ENCODE results near the gene KRT79.
"Not testable (repeated sequence)": the region's sequence is repeated elsewhere in the genome, so short reads cannot be mapped to it uniquely, and the experiment has no call there.

The KRT79 gene

DNA sequence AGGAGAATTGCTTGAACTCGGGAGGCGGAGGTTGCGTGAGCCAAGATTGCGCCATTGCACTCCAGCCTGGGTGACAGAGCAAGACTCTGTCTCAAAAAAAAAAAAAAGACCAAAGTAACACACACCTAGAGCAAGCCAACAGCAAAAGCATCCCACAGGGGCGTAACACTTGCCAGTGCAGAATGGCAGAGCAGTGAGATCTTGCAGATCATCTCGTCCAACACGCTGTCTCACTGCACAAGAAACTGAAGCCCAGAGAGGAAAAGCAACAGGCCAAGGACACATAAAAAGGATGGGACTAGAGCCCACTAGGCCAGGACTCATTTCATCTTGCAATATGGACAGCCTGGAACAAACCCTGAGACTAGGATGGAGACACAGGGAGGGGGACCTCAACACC, 27.4 kb upstream of the KRT79 start:
- FAIRE-seq: no peak
- TF ChIP-seq SPI1 (IDR thresholded peaks at IDR 0.05; ENCODE audit: low read depth, low read length): no peak
- TF ChIP-seq POU2F2 (IDR thresholded peaks at IDR 0.05; ENCODE audit: low read depth, low read length): no peak
- no peak for TF ChIP-seq POLR2A (IDR thresholded peaks at IDR 0.05; ENCODE audit: low read depth, low read length)
- TF ChIP-seq PAX5 (IDR thresholded peaks at IDR 0.05; ENCODE audit: insufficient read depth, low read length, severe bottlenecking): no peak
- TF ChIP-seq POLR2AphosphoS5 (IDR thresholded peaks at IDR 0.05; ENCODE audit: low read depth, low read length): no peak
- no peak for DNase-seq (ENCODE audit: insufficient read length, low spot score)

DNA sequence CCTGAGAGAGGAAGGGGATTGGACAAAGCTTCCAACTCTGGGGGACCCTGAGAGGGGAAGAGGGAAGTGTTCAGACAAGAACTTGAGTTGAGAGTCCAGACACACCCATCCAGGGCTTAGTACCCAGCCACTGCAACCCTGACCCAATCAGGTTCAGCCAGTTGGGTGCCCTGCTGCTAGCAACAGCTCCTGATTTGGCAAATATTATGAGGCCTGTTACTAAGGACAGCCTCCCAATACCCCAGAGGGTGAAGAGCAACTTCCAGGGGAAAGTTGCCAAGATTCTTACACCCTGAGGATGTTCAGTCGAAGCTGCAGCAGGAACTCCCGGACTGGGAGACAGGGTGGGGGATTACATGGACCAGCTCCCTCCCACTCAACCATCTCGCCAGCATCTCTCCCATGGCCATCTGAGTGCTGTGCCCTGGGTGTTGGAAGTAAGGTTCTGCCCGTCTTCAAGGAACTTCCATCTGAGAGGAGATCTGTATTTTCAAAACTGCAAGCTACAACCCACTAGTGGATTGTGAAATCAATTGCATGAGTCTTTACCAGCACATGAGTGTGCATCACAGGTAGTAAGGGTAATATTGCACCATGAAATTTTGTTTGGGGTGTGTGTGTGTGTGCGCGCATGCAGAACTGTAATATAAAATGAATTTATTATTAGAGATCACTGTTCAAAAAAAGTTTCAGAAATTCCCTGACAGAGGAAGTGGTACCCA, 26.2 kb upstream of the KRT79 start:
- no peak for FAIRE-seq

DNA sequence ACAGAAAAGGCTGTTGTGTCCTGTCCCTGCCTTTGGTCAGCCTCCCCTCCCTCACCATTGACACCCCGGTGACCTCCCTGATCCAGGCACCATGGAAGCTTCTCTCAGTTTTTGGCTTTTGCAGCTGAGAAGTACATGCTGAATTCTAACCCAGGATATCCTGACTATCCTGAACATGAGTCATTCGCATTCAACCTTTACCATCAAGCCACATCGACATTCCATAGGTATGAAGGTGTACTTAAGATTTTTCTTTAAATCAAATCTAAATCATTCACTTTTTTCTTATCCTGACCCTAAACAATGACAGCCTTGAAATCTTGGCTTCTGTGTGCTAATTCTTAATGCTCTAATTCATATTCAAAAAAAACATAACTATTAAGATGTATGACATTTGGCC, 23.4 kb upstream of the KRT79 start:
- no peak for DNase-seq (ENCODE audit: insufficient read length, low spot score)
- no peak for TF ChIP-seq POU2F2 (IDR thresholded peaks at IDR 0.05; ENCODE audit: low read depth, low read length)
- TF ChIP-seq POLR2A (IDR thresholded peaks at IDR 0.05; ENCODE audit: low read depth, low read length): no peak
- no peak for TF ChIP-seq PAX5 (IDR thresholded peaks at IDR 0.05; ENCODE audit: insufficient read depth, low read length, severe bottlenecking)
- TF ChIP-seq TAF1 (IDR thresholded peaks at IDR 0.05; ENCODE audit: low read depth, low read length): no peak
- no peak for TF ChIP-seq SPI1 (IDR thresholded peaks at IDR 0.05; ENCODE audit: low read depth, low read length)
- no peak for TF ChIP-seq POLR2AphosphoS5 (IDR thresholded peaks at IDR 0.05; ENCODE audit: low read depth, low read length)
- no peak for FAIRE-seq

More for the DNA sequence above, 26.2 kb upstream of the KRT79 start:
- no peak for DNase-seq (ENCODE audit: insufficient read length, low spot score)
- TF ChIP-seq POLR2A (IDR thresholded peaks at IDR 0.05; ENCODE audit: low read depth, low read length) (no peak), POLR2AphosphoS5 (IDR thresholded peaks at IDR 0.05; ENCODE audit: low read depth, low read length) (no peak), POU2F2 (IDR thresholded peaks at IDR 0.05; ENCODE audit: low read depth, low read length) (no peak), PAX5 (IDR thresholded peaks at IDR 0.05; ENCODE audit: insufficient read depth, low read length, severe bottlenecking) (no peak), SPI1 (IDR thresholded peaks at IDR 0.05; ENCODE audit: low read depth, low read length) (no peak), TAF1 (IDR thresholded peaks at IDR 0.05; ENCODE audit: low read depth, low read length) (no peak)

DNA sequence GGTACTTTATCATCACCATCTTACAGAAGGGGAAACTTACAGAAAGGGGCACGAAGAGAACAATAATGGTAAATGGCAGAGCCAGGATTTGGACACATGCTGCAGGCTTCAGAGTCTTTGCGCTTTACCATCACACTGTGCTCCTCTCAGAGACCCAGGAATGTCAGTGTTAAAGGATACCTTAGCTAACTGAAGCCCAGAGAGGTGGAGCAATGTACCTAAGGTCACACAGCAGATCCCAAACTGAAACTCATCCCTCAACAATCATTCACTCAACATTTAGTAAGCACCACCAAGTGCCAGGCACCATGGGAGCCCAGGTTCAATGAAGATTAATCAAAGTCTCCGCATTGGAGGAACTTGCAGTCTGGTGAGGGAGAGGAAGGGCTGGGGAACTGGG, 22.7 kb upstream of the KRT79 start:
- DNase-seq (ENCODE audit: insufficient read length, low spot score): no peak
- TF ChIP-seq POU2F2 (IDR thresholded peaks at IDR 0.05; ENCODE audit: low read depth, low read length) (no peak), POLR2A (IDR thresholded peaks at IDR 0.05; ENCODE audit: low read depth, low read length) (no peak), SPI1 (IDR thresholded peaks at IDR 0.05; ENCODE audit: low read depth, low read length) (no peak), PAX5 (IDR thresholded peaks at IDR 0.05; ENCODE audit: insufficient read depth, low read length, severe bottlenecking) (no peak), POLR2AphosphoS5 (IDR thresholded peaks at IDR 0.05; ENCODE audit: low read depth, low read length) (no peak), TAF1 (IDR thresholded peaks at IDR 0.05; ENCODE audit: low read depth, low read length) (no peak)
- no peak for FAIRE-seq

DNA sequence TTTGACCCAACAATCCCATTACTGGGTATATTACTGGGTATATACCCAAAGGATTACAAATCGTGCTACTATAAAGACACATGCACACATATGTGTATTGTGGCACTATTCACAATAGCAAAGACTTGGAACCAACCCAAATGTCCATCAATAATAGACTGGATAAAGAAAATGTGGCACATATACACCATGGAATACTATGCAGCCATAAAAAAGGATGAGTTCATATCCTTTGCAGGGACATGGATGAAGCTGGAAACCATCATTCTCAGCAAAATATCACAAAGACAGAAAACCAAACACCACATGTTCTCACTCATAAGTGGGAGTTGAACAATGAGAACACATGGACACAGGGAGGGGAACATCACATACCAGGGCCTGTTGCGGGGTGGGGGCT, 22.0 kb upstream of the KRT79 start:
- not testable (repeated sequence) for DNase-seq (ENCODE audit: insufficient read length, low spot score); FAIRE-seq

DNA sequence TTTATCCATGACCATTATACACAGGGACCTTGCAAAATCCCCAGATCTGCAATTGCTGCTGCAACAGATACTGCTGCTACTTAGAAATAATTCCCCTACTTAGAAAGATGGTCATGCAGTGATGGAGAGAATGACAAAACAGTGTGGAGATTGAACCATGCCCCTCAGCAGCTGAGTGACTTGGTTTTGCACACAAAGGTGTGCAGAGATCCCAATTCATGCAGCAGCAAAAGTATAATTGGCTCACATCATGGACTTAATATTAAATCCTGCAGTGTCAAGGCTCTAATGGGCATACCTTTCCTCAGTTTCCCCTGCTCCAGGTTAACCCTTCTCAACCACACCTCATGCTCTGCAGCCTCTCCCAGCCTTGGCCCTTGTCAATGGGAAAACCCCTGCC, 17.7 kb upstream of the KRT79 start:
- DNase-seq (ENCODE audit: insufficient read length, low spot score): no peak
- TF ChIP-seq TAF1 (IDR thresholded peaks at IDR 0.05; ENCODE audit: low read depth, low read length): no peak
- no peak for TF ChIP-seq PAX5 (IDR thresholded peaks at IDR 0.05; ENCODE audit: insufficient read depth, low read length, severe bottlenecking)
- no peak for TF ChIP-seq POLR2AphosphoS5 (IDR thresholded peaks at IDR 0.05; ENCODE audit: low read depth, low read length)
- FAIRE-seq: no peak

DNA sequence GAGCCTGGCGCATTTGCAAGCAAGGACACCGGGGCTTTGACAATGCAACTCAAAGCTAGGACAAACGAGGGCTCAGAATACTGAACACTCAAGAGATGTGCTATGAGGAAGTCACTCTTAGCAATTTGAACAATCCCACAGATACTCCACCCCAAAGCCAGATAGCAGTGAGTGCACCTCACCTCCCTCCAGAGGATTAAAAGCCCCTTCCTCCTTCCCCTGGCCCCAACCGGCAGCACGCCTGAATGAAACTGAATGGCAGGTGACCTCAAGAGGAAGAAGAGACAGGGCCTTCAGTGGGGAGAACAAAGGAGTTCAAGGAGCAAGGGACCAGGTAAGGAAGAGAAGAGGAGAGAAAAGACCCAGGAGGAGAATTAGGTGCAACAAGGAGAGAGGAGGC, 16.6 kb upstream of the KRT79 start:
- FAIRE-seq (no peak), DNase-seq (ENCODE audit: insufficient read length, low spot score) (no peak)
- TF ChIP-seq PAX5 (IDR thresholded peaks at IDR 0.05; ENCODE audit: insufficient read depth, low read length, severe bottlenecking): no peak
- TF ChIP-seq POLR2A (IDR thresholded peaks at IDR 0.05; ENCODE audit: low read depth, low read length): no peak
- TF ChIP-seq SPI1 (IDR thresholded peaks at IDR 0.05; ENCODE audit: low read depth, low read length): no peak
- no peak for TF ChIP-seq POU2F2 (IDR thresholded peaks at IDR 0.05; ENCODE audit: low read depth, low read length)
- TF ChIP-seq POLR2AphosphoS5 (IDR thresholded peaks at IDR 0.05; ENCODE audit: low read depth, low read length): no peak
- no peak for TF ChIP-seq TAF1 (IDR thresholded peaks at IDR 0.05; ENCODE audit: low read depth, low read length)

DNA sequence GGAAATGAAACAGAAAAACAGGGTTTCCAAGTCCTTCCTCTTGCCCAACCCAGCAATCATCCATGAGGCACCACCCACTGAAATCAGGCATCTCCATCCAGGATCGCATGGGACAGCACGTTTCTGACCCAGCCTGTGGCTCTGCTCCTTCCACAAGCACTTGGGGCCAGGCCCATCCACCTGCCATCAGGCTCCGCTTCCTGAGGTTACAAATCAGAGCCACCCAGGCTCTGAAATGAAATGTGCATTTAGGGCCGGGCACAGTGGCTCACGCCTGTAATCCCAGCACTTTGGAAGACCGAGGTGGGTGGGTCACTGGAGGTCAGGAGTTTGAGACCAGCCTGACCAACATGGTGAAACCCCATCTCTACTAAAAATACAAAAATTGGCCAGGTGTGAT, 15.4 kb upstream of the KRT79 start:
- TF ChIP-seq POLR2AphosphoS5 (IDR thresholded peaks at IDR 0.05; ENCODE audit: low read depth, low read length): no peak
- TF ChIP-seq POLR2A (IDR thresholded peaks at IDR 0.05; ENCODE audit: low read depth, low read length): no peak
- FAIRE-seq: no peak
- no peak for DNase-seq (ENCODE audit: insufficient read length, low spot score)

DNA sequence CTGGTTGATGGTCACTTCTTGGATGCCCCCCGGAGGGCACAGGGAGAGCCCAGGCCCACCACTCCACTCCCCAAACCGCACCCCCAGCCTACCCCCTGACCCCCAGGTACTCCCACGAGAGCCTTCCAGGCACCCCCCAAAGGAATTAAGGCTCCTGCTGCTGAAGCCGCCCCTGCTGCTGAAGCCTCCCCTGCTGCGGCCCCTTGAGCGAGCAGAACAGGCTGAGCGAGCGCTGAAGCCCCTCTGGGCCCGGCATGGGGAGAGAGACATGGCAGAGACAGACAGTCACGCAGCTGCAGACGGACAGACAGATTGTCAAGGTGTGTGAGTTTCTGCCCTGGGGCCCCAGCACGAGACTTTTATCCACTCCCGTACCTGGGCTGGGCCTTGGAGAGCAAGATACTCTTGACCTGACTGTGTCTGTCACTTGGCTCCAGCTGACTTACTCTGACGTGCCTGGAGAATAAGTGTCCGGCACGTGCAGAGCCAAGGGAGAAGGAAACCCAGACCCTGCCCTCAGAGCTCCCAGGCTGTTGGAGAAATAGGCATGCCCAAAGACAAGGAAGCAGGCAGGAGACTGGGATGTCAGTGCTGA, 14.6 kb upstream of the KRT79 start, which contains the start of gene KRT78:
KRT78 (minus strand) TSS at position 334 of the 595 bp plus-strand sequence; CDS start at position 270, 64 bp downstream.
- DNase-seq (ENCODE audit: insufficient read length, low spot score) (no peak), FAIRE-seq (no peak)
- TF ChIP-seq SPI1 (IDR thresholded peaks at IDR 0.05; ENCODE audit: low read depth, low read length) (no peak), POLR2AphosphoS5 (IDR thresholded peaks at IDR 0.05; ENCODE audit: low read depth, low read length) (no peak), POU2F2 (IDR thresholded peaks at IDR 0.05; ENCODE audit: low read depth, low read length) (no peak), POLR2A (IDR thresholded peaks at IDR 0.05; ENCODE audit: low read depth, low read length) (no peak), PAX5 (IDR thresholded peaks at IDR 0.05; ENCODE audit: insufficient read depth, low read length, severe bottlenecking) (no peak), TAF1 (IDR thresholded peaks at IDR 0.05; ENCODE audit: low read depth, low read length) (no peak)

DNA sequence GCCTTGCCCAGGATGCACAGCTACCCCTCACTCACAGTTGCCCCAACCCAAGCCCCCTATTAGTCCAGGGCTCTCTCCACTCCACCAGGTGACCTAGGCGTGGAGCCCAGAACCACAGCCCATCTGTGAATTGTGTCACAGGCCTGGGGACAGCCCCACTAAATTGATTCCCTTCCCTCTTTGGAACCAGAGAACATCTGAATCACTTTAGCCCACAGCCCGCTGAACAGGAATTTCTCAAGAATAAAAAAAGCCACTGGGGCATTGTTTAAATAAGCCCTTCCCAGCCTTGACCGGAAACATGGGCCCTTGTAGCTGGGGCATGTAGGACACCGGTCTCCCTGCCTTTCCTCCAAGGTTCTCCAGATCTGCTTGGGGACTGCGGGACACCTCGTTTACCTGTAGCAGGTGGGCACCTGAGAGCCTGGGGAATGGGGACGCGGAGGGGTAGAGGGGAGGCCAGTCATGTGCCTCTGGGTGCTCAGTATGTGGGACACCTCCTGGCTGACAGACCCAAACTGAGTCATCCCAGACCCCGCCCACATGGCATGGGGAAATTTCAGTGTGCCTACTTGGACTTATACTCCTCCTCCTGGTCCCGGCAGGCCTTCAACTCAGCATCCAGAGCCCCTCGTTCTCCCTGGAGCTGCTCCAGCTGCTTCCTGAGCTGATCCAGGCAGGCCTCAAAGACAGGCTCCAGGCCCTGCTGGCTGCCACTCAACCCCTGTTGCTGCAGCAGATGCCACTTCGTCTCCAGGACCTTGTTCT, 13.4 kb upstream of the KRT79 start:
- no peak for FAIRE-seq
- DNase-seq (ENCODE audit: insufficient read length, low spot score): no peak
- TF ChIP-seq POLR2AphosphoS5 (IDR thresholded peaks at IDR 0.05; ENCODE audit: low read depth, low read length): no peak
- TF ChIP-seq POLR2A (IDR thresholded peaks at IDR 0.05; ENCODE audit: low read depth, low read length): no peak
- no peak for TF ChIP-seq TAF1 (IDR thresholded peaks at IDR 0.05; ENCODE audit: low read depth, low read length)
- no peak for TF ChIP-seq SPI1 (IDR thresholded peaks at IDR 0.05; ENCODE audit: low read depth, low read length)
- TF ChIP-seq POU2F2 (IDR thresholded peaks at IDR 0.05; ENCODE audit: low read depth, low read length): no peak
- no peak for TF ChIP-seq PAX5 (IDR thresholded peaks at IDR 0.05; ENCODE audit: insufficient read depth, low read length, severe bottlenecking)

Data from GM12891 (cell line).